ENCODE results near the gene TLCD2. TPM values are rescaled to one million over a fixed set of nuclear protein-coding genes. Genes with fewer than 3 reads are reported as not detected.
"Not testable (repeated sequence)": the region's sequence is repeated elsewhere in the genome, so short reads cannot be mapped to it uniquely, and the experiment has no call there.

Gene TLCD2
- polyA plus RNA-seq, 3 donors: 1.4 to 16.6 (median 15.0) TPM

DNA sequence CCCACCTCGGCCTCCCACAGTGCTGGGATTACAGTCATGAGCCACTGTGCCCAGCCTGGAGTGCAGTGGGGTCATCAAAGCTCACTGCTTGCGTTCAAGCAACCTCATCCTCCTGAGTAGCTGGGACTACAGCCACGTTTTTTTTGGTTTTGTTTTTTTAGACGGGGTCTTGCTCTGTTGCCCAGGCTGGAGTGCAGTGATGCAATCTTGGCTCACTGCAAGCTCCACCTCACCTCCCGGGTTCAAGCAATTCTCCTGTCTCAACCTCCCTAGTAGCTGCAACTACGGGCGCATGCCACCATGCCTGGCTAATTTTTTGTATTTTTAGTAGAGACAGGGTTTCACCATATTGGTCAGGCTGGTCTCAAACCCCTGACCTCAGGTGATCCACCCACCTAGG, 57.4 kb downstream of the TLCD2 start:
- WGBS, 3 donors: 88 to 89% (median 89%) methylated on average over 7 of the region's 7 CpGs

More for the DNA sequence above, 57.4 kb downstream of the TLCD2 start:
- H3K27ac ChIP-seq (ENCODE audit: low read depth, low read length): not testable (repeated sequence)

Other genes starting within 250 kb of the TLCD2 start
- gene MYO1C, start 217.7 kb downstream of the TLCD2 start, polyA plus RNA-seq: 100 to 1,000 TPM in 2 of 3 donors, 10 to 100 TPM in 1; 76.1 to 339 (median 135) TPM
- 10 to 100 TPM; 21.9 to 88.5 (median 41.5) TPM for gene INPP5K, start 193.8 kb downstream of the TLCD2 start, polyA plus RNA-seq
- 10 to 100 TPM; 14.6 to 33.9 (median 27.2) TPM for gene PITPNA, start 147.6 kb downstream of the TLCD2 start, polyA plus RNA-seq
- 10 to 100 TPM in 1 of 3 donors, 1 to 10 TPM in 2; 5.7 to 17.0 (median 8.8) TPM for gene SLC43A2, start 81.5 kb downstream of the TLCD2 start, polyA plus RNA-seq
- gene SCARF1, start 64.6 kb downstream of the TLCD2 start, polyA plus RNA-seq: 10 to 100 TPM in 2 of 3 donors, 1 to 10 TPM in 1; 3.8 to 22.6 (median 19.8) TPM
- 10 to 100 TPM; 13.6 to 29.7 (median 24.1) TPM for gene RILP, start 60.5 kb downstream of the TLCD2 start, polyA plus RNA-seq
- 10 to 100 TPM; 52.0 to 86.7 (median 67.5) TPM for gene PRPF8, start 25.5 kb downstream of the TLCD2 start, polyA plus RNA-seq
- 10 to 100 TPM; 11.8 to 24.5 (median 24.0) TPM for gene WDR81, start 14.3 kb upstream of the TLCD2 start, polyA plus RNA-seq
- 10 to 100 TPM in 2 of 3 donors, 1 to 10 TPM in 1; 8.9 to 15.7 (median 11.9) TPM for gene SERPINF2, start 32.5 kb upstream of the TLCD2 start, polyA plus RNA-seq
- gene SERPINF1, start 51.7 kb upstream of the TLCD2 start, polyA plus RNA-seq: 1,000 to 10,000 TPM in 2 of 3 donors, 100 to 1,000 TPM in 1; 140 to 1,175 (median 1,133) TPM
- 10 to 100 TPM in 1 of 3 donors, 1 to 10 TPM in 2; 4.8 to 12.8 (median 8.3) TPM for gene SMYD4, start 119.5 kb upstream of the TLCD2 start, polyA plus RNA-seq
- 10 to 100 TPM; 17.1 to 25.8 (median 23.6) TPM for gene RPA1, start 119.6 kb upstream of the TLCD2 start, polyA plus RNA-seq